Pons (tissue), 1 donor: ENCODE data around the gene ZFP37.
"Not testable (repeated sequence)": the region's sequence is repeated elsewhere in the genome, so short reads cannot be mapped to it uniquely, and the experiment has no call there.

ENCODE experiments used
- DNase-seq: peaks from one replicate; pipeline ENCODE4 v3.0.0-alpha.2; 2016; ENCODE audit warnings: low spot score

Gene ZFP37

GRCh38 chr9:113056191-113057106 is at the start of gene ZFP37:
TSS of gene ZFP37 (minus strand) at chr9:113056724. CDS start at chr9:113056688, 36 bp downstream.
- DNase-seq = peak; percentile 94

- not testable (repeated sequence) for DNase-seq
These were observed 48.8 kb upstream of the ZFP37 start for GRCh38 chr9:113105345-113105744.

GRCh38 chr9:113095561-113095960 is 39.0 kb upstream of the ZFP37 start:
- DNase-seq = no peak

- not testable (repeated sequence) for DNase-seq
These were observed 33.4 kb upstream of the ZFP37 start for GRCh38 chr9:113089924-113090323.

- not testable (repeated sequence) for DNase-seq
These were observed 32.6 kb upstream of the ZFP37 start for GRCh38 chr9:113089143-113089505.

- not testable (repeated sequence) for DNase-seq
These were observed 32.1 kb upstream of the ZFP37 start for GRCh38 chr9:113088456-113089142.

- not testable (repeated sequence) for DNase-seq
These were observed 6.4 kb upstream of the ZFP37 start for GRCh38 chr9:113062932-113063310.

- not testable (repeated sequence) for DNase-seq
These were observed 5.9 kb upstream of the ZFP37 start for GRCh38 chr9:113062256-113062931.

- DNase-seq = not testable (repeated sequence)
These were observed 4.7 kb upstream of the ZFP37 start for GRCh38 chr9:113061072-113061850.

- not testable (repeated sequence) for DNase-seq
These were observed 3.2 kb upstream of the ZFP37 start for GRCh38 chr9:113059581-113060284.

GRCh38 chr9:113057193-113057592 is 669 bp upstream of the ZFP37 start:
- DNase-seq = no peak

- DNase-seq = no peak
These were observed 13.5 kb downstream of the ZFP37 start for GRCh38 chr9:113042884-113043657.

GRCh38 chr9:113026200-113026599 is 30.3 kb downstream of the ZFP37 start:
- no peak for DNase-seq

- no peak for DNase-seq
These were observed 38.3 kb downstream of the ZFP37 start for GRCh38 chr9:113018247-113018646.

GRCh38 chr9:113012492-113012891 is 44.0 kb downstream of the ZFP37 start:
- DNase-seq = no peak

GRCh38 chr9:113011911-113012381 is 44.6 kb downstream of the ZFP37 start, which contains the start of gene ZNF883:
TSS of gene ZNF883 (minus strand) at chr9:113012192.
- DNase-seq = peak; percentile 29

GRCh38 chr9:113005777-113006176 is 50.7 kb downstream of the ZFP37 start:
- no peak for DNase-seq

- DNase-seq = no peak
These were observed 59.1 kb downstream of the ZFP37 start for GRCh38 chr9:112997236-112997941.
